GM18505 (cell line): ENCODE results near the gene KIF5A.
"Not testable (repeated sequence)": the region's sequence is repeated elsewhere in the genome, so short reads cannot be mapped to it uniquely, and the experiment has no call there.

Source experiments
- ATAC-seq: cut with Tn5 transposase; IDR thresholded peaks from one replicate; pipeline ENCODE4 v1.9.1; 2021; ENCODE audit not compliant: unreplicated experiment
- POLR2A ChIP-seq: IDR thresholded peaks from 4 replicates; pipeline ENCODE4 v1.6.1; 2011; ENCODE audit warnings: borderline replicate concordance; ENCODE audit not compliant: insufficient read depth, insufficient read length; ENCODE audit errors: extremely low read depth

KIF5A gene

GRCh38 chr12:57550641-57551549 is 1.1 kb downstream of the KIF5A start:
- TF ChIP-seq POLR2A, result no peak
- ATAC-seq, result no peak

- no peak for TF ChIP-seq POLR2A
- no peak for ATAC-seq
Observed at GRCh38 chr12:57551637-57552305, 1.9 kb downstream of the KIF5A start.

- no peak for TF ChIP-seq POLR2A
- no peak for ATAC-seq
Observed at GRCh38 chr12:57552306-57552651, 2.4 kb downstream of the KIF5A start.

GRCh38 chr12:57552835-57553313 is 3.0 kb downstream of the KIF5A start:
- no peak for ATAC-seq
- TF ChIP-seq POLR2A, result no peak

- ATAC-seq, result no peak
- no peak for TF ChIP-seq POLR2A
Observed at GRCh38 chr12:57553343-57554202, 3.7 kb downstream of the KIF5A start.

- TF ChIP-seq POLR2A, result no peak
- no peak for ATAC-seq
Observed at GRCh38 chr12:57554453-57554852, 4.6 kb downstream of the KIF5A start.

GRCh38 chr12:57554897-57555296 is 5.1 kb downstream of the KIF5A start:
- no peak for TF ChIP-seq POLR2A
- ATAC-seq, result no peak

- no peak for TF ChIP-seq POLR2A
- no peak for ATAC-seq
Observed at GRCh38 chr12:57558864-57559263, 9.0 kb downstream of the KIF5A start.

GRCh38 chr12:57560516-57560915 is 10.7 kb downstream of the KIF5A start:
- no peak for TF ChIP-seq POLR2A
- ATAC-seq, result no peak

GRCh38 chr12:57561117-57561516 is 11.3 kb downstream of the KIF5A start:
- not testable (repeated sequence) for ATAC-seq

GRCh38 chr12:57563358-57563757 is 13.5 kb downstream of the KIF5A start:
- no peak for ATAC-seq
- no peak for TF ChIP-seq POLR2A

- no peak for ATAC-seq
- TF ChIP-seq POLR2A, result no peak
Observed at GRCh38 chr12:57564178-57564740, 14.4 kb downstream of the KIF5A start.

GRCh38 chr12:57568838-57569237 is 19.0 kb downstream of the KIF5A start:
- TF ChIP-seq POLR2A, result no peak
- no peak for ATAC-seq
